ENCODE data around the gene IRGC. TPM values are rescaled to one million over a fixed set of nuclear protein-coding genes. Genes with fewer than 3 reads are reported as not detected.

IRGC gene
- total and polyA plus RNA-seq, 2 of the 4 experiments (the other 2 are of a cell fraction): not detected

DNA sequence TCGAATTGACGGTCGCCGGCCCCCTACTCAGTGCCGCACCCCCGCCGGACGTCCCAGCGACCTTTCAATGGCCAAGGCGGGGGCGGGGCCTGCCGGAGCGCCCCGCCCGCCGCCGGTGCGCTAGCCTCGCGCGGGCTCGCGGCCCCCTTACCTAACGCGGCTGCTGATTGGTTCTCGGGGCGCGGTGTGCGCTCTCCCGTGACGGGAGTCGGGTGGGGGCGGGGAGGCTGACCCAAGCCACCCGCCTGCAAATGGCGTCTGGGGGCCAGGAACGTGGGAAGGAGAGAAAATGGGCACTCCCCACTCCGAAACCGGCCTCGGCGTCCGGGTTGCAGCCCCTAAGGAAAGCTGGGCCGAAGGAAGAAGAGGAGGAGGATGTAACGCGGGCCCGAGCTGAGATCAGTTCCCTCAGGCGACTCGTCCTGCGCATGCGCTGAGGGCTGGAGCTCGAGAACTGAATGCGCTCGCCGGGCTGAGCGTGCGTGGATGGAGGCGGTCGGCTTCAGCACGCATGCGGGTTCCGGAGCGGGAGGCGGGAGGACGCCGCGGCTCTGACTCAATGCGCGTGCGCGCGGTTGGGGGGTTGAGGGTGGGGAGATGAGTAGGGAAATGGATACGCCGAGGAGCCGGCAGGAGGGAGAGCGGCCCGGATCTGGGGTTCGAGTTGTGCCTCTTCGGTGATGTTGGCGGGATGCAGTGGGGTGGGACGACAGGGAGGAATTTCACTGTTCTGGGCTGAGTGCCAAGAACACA is 38.8 kb downstream of the IRGC start, which contains the start of gene SMG9 (continued):
- TF ChIP-seq, protein P1, sequence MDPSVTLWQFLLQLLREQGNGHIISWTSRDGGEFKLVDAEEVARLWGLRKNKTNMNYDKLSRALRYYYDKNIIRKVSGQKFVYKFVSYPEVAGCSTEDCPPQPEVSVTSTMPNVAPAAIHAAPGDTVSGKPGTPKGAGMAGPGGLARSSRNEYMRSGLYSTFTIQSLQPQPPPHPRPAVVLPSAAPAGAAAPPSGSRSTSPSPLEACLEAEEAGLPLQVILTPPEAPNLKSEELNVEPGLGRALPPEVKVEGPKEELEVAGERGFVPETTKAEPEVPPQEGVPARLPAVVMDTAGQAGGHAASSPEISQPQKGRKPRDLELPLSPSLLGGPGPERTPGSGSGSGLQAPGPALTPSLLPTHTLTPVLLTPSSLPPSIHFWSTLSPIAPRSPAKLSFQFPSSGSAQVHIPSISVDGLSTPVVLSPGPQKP (IDR thresholded peaks at IDR 0.05; ENCODE audit: borderline replicate concordance, low read depth, low read length): no peak

DNA sequence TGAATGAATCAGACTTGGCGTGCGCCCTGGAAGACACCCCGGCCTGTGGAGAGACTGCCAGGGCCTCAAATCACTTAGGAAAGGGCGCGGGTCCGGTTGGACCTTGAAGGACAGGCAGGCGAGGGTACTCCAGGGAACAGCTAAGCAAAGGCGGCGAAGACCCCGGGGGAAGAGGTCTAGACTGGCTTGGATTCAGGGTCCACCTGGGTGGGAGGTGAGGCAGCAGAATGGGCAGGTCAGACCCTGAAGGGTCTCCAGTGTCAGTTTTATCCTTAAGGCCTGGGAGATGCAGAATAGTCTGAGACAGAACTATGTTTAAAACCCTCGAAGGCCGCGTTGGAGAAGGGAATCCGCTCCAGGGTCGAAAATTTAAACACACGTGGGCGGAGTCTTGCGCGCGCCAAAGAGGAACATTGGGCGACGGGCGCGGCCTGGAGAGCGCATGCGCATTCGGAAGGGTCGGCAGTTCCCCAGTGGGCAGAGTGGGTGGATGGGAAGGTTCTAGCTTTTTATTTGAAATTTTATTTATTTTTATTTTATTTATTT is 39.5 kb downstream of the IRGC start:
- H3K23ac ChIP-seq (ENCODE audit: low read depth, low read length): peak overlapping the region; percentile 43
- peak overlapping the region; percentile 87 to 98 for H4K8ac ChIP-seq (ENCODE audit: low read depth in 2 of 2, low read length in 2 of 2)
- H3K9ac ChIP-seq (ENCODE audit: low read depth, low read length): peak overlapping the region; percentile 73
- dilution Hi-C loops (cut with HindIII; ENCODE audit: low sequenced_read_pairs, unreplicated experiment) (no loop called here), in situ Hi-C loops (cut with MboI; ENCODE audit: low sequenced_read_pairs) (no loop called here), intact Hi-C loops (cut with micrococcal nuclease) (no loop called here)
- peak overlapping the region; percentile 87 for H3K4ac ChIP-seq (ENCODE audit: low read depth, low read length)
- 0% methylated on average over 11 of the region's 28 CpGs; no CpG with 5 or more reads in 1 of the 2 experiments for whole genome bisulfite sequencing, 2 experiments (ENCODE audit: extremely low coverage in 2 of 2, insufficient read length in 1 of 2)
- H2AK5ac ChIP-seq (ENCODE audit: low read depth, low read length): peak overlapping the region; percentile 75
- no peak for TF ChIP-seq FOS (IDR thresholded peaks at IDR 0.05; ENCODE audit: low read depth, low read length)
- TF ChIP-seq POLR2A (IDR thresholded peaks at IDR 0.05; ENCODE audit: low read depth, low read length): 0 out of 2 replicates have a peak, but pooled peaks have one; percentile 10
- TF ChIP-seq MXI1 (IDR thresholded peaks at IDR 0.05; ENCODE audit: borderline replicate concordance, low read depth, low read length): peak; percentile 63; the same call in 1 of the 2 replicates
- peak overlapping the region; percentile 99 for H2AFZ ChIP-seq (replicated peaks; ENCODE audit: low read length, poor library complexity)
- H3K36me3 ChIP-seq (ENCODE audit: control insufficient read depth, insufficient read depth, low read length): peaks cover 5% of the 10 kb centered on the region
- peak overlapping the region; percentile 1; the same call in 1 of the 3 replicates for H2BK15ac ChIP-seq (ENCODE audit: low read depth, low read length)
- peak overlapping the region; percentile 63 for H2BK5ac ChIP-seq (ENCODE audit: low read depth, low read length, poor library complexity, severe bottlenecking)
- no peak overlapping the region for H2BK20ac ChIP-seq (ENCODE audit: low read depth, low read length)
- H3K56ac ChIP-seq (ENCODE audit: extremely low read depth, insufficient read depth, low read length): peak overlapping the region; percentile 81
- peaks cover 25% of the 10 kb centered on the region for H4K20me1 ChIP-seq (ENCODE audit: insufficient read depth, low read length)
- DNase-seq: peak; percentile 61
- H3K79me1 ChIP-seq (ENCODE audit: low read depth in 1 of 2, low read length in 2 of 2): peaks cover 19 to 58% of the 10 kb centered on the region in 2 experiments
- peak overlapping the region; percentile 86 for H4K91ac ChIP-seq (ENCODE audit: insufficient read depth, low read depth, low read length)
- no peaks in the 10 kb centered on the region for H3K9me3 ChIP-seq (ENCODE audit: control insufficient read depth, insufficient read depth, low read length)
- peak overlapping the region; percentile 66 for H3K4me3 ChIP-seq (ENCODE audit: insufficient read depth, low read depth, low read length)
- POLR2A ChIA-PET (ENCODE audit: unreplicated experiment): interaction anchor here (0.5 to 1.4 kb wide), 3 partner anchors 10 to 159 kb away, joined by 3 to 4 read pairs (median 3); partner anchors contain the start of genes IRGQ and ZNF576
- CTCF ChIA-PET: interaction anchor here (0.8 kb wide), 1 partner anchor 10 kb away, joined by 4 read pairs; no protein-coding TSS in a partner anchor
- H3K18ac ChIP-seq (ENCODE audit: low read depth, low read length): no peak overlapping the region
- H2BK120ac ChIP-seq (ENCODE audit: low read depth, low read length): peak overlapping the region; percentile 50
- ATAC-seq (ENCODE audit: low read depth): peak; percentile 8; the same call in 1 of the 2 replicates
- no TSS peak for BruUV-seq (replicated peaks)
- H3K27ac ChIP-seq (ENCODE audit: insufficient read depth, low read length): peak overlapping the region; percentile 73
- peak overlapping the region; percentile 16; the same call in 1 of the 2 replicates for H4K5ac ChIP-seq (ENCODE audit: low read depth, low read length)
- H3K14ac ChIP-seq (replicated peaks; ENCODE audit: low read depth, low read length): peak overlapping the region; percentile 72
- no peaks in the 10 kb centered on the region for H3K27me3 ChIP-seq (ENCODE audit: control insufficient read depth, insufficient read depth, low read length)
- H3K9me1 ChIP-seq (ENCODE audit: insufficient read depth, low read length): peaks cover 19% of the 10 kb centered on the region
- peak overlapping the region; percentile 72 for H3K4me2 ChIP-seq (ENCODE audit: low read depth, low read length)
- H2AK9ac ChIP-seq (replicated peaks; ENCODE audit: low read depth, low read length, poor library complexity): peak overlapping the region; percentile 86
- H3K4me1 ChIP-seq (ENCODE audit: control insufficient read depth, insufficient read depth, low read length): peaks cover 20% of the 10 kb centered on the region

Measured in IMR-90 (cell line).